ENCODE results near the gene L3MBTL4.

- TF ChIP-seq CTCF (IDR thresholded peaks at IDR 0.05) = no peak
- TF ChIP-seq POLR2A (IDR thresholded peaks at IDR 0.05) = no peak
Observed at GRCh38 chr18:6113650-6114049, 301.1 kb downstream of the L3MBTL4 start.
